Stimulated activated CD4-positive, alpha-beta T cell treated with anti-CD3 and anti-CD28 coated beads, TNF-alpha, amount 100 ng/mL, for 4 hours (primary cell): Measurements from ENCODE around the gene DNAJC6.
"Not testable (repeated sequence)": the region's sequence is repeated elsewhere in the genome, so short reads cannot be mapped to it uniquely, and the experiment has no call there.

Experiments used
- DNase-seq, 3 experiments: peaks; one replicate each; pipeline ENCODE4 v3.0.0-alpha.2; 2020; ENCODE audit warnings: low read depth in 3 of 3

The DNAJC6 gene

DNA sequence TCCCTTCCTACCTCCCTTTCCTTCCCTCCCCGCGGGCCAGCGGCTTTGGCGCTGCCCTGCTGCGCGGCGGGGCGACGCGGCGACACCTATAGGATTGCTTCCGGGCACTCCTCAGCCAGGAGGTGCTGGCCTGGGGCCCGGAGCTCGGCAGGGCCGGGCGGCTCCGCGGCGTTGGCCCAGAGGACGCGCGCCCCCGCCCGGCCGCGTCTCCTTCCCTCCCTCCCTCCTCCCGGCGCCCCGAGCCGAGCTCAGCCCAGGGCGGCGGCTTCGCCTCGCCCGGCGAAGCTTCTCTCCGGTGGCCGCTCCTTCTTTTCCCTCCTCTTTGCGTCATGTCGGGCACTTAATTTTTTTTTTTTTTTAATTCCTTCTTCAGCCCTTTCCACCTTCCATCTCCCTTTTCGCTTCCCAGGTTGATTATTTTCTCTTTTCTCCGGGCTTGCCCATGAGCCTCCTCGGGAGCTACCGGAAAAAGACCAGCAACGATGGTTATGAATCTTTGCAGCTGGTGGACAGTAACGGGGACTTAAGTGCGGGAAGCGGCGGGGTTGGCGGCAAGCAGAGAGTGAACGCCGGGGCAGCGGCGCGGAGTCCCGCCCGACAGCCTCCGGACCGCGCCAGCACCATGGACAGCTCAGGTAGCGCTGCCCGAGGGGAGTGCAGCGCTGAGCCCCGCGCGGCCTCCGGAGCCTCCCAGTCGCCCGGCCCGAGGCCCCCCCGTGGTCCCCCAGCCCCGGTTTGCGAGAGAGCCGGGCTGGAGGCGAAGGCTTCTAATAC is at the start of gene DNAJC6:
Gene DNAJC6, plus strand, starts transcription at position 240 of the 774 bp plus-strand sequence. Its CDS starts 203 bp downstream, at position 443.
- DNase-seq: peak in 2 of 3 experiments; percentile 13 to 31

DNA sequence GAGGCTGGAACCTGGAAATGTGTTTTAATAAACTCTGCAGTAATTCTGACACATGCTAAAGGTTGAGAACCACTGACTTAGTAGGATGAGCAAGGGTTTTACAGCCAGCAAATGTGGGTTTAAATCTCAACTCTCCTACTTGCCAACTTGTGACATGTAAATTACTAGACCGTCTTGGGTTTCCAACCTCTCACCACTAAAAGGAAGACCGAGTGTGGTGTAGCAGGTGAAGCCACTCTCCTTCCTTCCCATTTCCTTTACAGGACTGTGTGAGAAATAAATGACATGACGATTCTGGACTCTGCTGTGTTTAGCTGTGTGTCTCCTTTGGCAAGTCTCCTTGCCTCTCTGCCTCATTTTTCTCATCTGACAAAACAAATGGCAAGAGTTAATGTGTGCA is 49.5 kb upstream of the DNAJC6 start:
- no peak for DNase-seq

DNA sequence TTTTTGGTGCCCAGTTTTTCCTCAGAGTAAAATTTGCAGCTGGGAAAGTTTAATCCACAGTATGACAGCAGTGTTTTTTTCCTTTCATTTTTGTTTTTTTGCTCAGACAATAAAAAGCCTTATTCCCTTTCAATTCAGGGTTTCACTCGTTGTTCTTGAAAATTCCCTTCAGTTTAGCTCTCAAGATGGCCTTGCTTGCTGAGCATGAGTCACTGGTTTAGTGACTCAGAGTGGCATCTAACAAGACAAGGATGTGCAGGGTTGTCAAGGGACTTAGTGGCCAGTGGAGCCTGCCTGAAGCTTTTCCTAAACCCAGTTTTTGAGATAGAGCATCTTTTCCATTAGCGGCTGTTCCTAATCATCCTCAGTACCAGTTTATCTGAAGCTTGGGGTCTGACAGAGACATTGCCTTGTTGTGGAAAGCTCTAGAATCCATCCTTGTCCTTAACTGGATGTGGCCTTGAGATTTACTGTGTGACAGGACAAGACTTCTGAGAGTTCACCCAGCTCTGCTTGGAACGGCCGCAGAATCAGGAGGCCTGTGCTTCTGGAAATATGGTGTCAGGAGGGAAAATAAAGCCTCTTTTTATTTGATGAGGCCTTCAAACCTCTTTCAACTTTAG is 48.4 kb upstream of the DNAJC6 start:
- DNase-seq: no peak

DNA sequence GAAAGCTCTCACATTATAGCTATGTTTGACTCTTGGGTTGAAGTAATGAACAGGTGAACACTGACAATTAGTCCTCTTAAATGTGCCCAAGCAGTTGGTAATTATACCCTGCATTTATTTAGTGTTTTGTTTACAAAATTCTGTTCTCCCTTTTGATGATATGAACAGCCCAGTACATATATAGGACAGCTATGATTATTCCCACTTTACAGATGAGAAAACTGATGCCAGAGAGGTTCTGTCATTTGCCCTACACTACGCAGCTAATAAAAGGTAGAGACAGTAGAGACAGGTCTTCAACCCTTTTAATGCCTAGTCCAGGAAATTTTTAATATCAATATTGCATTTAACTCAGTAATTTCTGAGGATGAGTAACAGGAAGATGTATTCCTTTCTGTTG is 46.1 kb upstream of the DNAJC6 start:
- no peak for DNase-seq

DNA sequence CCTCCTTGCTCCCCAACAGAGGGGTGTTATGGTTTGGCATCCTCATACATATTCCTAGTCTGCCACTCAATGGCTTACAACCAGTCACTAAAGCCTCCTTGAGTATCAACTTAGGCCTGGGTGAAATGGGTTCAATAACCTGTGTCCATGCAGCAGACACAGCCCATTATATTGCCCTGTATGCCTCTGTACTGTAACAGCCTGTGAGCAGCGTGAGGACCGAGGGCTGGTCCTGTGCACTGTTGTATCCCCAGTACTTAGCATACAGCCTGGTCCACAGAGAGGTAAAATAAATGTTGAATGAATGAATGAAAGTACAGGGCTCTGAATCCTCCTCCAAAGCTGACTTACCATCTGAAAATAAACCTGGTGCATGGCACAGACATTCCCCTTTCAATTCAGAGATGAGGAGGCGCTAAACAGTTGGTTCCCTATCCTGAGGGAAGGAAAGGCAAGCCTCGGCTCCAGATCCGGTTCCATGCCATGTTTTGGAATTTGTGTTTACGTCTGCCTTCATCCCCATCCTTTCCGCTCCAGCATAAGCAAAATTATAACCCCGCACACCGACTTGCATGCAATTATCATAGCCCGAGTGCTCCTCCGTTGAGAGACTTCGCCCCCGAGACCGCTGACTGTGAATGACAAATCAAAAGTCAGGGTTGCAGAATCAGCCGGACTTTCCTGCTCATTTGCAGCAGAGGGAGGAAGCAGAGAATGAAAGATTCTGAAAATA is 45.0 kb upstream of the DNAJC6 start:
- DNase-seq: no peak

DNA sequence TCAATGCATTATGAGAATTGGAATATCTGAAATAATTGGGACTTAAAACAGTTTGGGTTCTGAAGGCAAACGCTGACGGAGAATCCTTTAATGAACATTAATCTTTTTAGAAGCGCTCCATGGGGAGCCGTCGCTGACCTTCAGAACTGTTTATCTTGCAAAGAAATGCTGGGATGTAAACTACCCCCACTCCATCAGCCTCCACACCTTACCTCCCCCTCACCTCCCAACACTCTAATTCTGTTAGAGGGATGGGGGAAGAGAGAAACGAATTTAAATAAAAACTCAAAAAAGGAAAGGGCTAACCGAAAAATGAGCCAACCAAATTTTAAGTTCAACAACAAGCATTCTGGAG is 44.1 kb upstream of the DNAJC6 start:
- DNase-seq: no peak

DNA sequence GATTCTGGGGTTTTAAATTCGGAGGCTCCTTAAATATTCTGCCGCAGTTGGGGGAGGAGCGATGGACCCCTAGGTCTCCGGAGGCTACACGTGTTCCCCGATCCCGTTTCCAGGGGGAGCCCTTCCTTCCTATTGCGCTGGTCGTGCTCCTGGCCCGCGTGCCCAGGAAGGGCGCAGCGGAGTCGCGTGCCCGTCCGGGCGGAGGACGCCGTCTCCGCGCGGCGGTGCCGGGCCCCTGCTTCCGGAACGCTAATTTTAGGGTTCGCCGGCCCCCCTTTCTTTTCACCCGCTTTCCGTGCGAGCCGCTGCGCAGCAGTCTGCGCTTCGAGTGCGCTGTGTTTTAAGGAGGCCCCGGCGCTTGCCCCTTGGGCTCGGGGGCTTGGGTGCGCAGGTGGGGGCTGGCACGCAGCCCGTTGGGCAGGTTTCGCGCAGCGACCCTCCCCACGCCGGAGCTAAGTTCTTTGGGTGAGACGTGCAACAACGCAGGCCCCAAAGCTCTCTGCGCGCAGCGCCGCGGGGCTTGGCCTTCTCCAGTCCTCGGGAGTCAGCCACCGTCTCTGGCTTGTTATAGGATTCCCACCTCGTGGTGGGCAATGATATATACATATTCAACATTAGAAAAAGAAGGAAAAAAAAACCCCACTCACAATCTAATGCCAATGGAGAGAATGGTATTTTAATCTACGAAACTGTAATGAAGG is 43.5 kb upstream of the DNAJC6 start:
- peak in 1 of 3 experiments; percentile 8 for DNase-seq

DNA sequence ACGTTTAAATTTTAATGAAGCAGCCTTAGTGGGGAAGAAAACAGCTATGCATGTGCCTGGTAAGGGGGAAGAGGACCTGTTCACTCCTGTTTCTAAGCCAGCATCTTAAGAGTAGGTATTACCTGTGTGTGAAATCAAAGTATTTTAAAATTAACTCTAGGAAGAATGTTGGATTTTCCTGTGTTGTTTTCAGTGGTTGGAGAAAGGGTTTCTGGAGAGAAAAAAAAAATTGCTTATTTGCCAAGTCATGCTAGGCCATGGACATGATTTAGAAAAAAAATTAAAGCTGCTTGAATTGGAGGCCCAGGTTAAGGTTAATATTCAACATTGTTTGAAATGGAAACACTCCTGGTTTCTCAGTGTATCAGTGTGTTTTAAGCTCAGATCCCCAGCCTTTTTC is 42.9 kb upstream of the DNAJC6 start:
- no peak for DNase-seq

DNA sequence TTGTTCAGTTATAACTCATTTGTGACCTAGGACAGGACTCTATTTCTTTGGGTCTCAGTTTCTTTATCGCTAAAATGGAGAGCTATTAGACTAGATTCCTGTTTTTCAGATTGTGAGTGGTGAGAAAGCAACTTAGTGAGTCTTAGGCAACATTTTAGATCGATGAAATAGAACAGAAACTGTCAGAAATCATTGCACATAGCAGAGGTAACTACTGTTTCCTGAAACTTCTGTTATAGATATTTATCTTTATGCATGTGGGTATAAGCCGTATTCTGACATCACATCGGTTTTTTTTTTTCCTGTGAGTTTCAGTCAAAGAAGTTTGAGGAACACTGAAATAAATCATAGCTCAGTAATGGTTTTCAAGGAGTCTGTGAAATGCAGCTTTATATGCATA is 42.1 kb upstream of the DNAJC6 start:
- no peak for DNase-seq

DNA sequence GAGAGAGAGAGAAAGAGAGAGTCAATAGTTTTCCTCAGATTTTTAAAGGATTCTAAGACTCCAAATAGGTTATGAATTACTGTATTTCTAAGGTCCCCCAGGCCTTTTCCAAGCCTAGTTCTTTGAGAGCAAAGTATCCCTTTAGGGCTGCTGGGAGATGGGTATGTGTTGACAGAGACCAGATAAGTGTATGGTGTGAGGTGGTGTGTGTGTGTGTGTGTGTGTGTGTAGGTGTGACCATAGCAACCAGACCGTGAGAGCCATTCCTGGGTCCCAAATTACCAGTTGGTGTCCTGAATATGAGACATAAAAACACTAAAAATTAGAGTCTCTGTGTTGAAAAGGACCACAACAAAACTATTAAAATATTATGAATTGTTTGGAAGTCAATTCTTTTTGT is 41.7 kb upstream of the DNAJC6 start:
- no peak for DNase-seq

DNA sequence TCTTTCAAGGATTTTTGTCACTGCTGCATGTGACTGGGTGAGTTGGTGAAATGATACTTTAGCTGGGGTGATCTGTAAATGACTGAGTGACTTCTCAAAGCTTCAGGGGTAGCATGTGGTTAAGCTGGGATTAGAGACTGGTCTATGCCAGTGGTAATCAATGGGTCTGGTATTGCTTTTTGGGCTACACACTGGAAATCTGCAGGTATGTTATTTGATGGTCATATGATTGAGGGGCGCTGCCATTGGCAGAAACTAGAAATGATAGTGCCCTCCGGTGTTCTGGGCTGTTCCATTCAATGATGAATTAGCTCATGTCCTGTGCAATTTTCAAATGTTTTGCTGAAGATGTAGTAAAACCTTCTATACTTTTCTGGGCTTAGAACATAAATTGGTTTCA is 39.7 kb upstream of the DNAJC6 start:
- DNase-seq: no peak

DNA sequence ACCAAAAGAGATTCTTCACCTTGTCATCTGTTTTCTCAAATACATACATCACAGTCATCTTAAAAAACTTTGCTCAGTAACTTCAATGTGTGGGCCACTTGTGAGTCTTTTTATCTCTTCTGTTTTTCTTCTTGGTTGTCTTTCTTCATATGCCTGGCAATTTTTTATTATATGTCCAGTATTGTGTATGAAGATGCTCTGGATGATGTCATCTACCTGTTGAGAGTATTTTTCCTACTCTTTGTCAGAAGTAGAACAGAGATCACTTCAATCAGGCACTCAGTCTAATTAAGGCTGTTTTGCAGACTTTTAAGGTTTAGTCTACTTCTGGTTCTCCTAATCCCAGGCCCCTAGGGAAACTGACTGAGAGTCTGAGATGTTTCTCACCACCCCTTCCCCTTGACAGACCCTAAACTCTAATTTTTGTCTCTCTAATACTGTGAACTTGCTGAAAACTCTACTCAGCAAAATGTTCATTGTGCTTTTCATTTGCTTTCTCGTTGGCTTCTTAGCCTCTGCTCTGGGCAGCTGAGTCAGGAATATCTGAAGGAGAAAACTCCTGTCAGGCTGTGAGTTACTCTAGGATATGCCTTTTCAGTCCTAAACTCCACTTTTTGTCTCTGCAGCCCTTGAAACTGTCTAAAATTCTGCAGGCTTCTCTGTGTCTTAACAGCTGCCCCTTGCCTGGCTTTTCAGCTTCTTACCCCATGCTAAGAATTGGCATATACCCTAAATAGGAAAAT is 33.0 kb upstream of the DNAJC6 start:
- no peak for DNase-seq

DNA sequence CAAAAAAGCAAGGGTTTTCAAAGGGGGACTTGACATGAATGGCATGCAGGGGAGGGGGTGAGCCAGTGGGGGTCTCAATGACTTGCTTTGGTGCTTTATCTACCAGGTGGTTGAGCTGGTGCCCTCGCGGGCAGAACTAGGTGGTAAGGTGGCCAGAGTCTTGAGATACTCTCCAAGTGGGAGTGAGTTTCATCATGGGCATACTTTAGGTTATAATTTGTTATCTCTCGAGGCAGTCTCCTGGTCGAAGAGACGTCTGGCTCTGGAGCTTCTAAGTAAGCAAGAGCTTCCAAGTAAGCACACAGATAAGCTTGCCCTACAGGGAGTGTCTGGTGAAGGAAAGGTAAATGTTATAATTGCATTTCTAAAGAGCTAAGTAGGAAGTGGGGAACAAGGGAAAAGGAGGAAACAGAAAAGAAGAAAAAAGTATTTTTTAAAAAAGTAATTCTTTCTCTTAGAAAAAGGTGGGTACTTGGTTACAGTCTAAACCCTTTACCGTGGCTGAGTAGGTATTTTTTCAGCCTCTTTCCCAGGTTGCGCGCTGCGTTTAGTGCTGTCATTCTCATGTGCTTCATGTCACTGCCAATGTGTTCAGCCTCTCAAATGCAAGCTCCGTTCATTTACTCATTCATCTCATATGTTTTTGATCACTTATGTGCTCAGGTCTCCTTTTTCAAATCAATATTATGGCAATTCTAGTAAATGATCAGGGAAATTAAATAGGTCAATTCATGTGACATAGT is 31.6 kb upstream of the DNAJC6 start:
- DNase-seq: no peak

DNA sequence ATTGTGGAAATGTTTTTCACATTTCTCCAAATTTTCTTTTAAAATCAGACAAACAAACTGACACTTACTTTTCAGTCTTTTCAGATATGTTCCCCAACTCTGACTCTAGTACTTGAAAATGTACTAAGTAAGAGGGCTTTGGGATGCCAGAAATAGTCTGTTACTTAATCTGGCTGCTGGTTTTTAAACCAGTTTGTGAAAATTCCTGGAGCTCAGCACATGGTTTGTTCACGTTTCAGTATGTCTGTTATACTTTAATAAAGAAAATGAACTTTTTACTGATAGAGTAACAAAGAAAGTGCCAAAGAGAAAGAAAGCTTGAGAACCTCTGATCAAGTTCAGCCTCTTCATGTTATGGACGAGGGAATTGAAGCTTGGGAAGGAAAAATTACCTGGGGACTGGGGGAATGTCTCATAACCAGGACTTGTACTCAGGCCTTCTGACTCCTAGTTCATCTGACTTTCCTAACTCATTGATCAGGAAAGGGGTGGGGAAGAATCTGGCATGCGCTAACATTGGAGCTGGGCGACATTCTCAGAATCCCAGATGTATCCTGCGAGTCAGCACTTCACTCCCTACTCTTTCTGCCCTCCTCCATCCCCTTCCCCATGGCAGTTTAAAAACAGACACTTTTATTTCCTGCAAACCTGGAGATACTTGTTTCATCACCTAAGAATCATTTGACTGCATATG is 30.8 kb upstream of the DNAJC6 start:
- DNase-seq: no peak

DNA sequence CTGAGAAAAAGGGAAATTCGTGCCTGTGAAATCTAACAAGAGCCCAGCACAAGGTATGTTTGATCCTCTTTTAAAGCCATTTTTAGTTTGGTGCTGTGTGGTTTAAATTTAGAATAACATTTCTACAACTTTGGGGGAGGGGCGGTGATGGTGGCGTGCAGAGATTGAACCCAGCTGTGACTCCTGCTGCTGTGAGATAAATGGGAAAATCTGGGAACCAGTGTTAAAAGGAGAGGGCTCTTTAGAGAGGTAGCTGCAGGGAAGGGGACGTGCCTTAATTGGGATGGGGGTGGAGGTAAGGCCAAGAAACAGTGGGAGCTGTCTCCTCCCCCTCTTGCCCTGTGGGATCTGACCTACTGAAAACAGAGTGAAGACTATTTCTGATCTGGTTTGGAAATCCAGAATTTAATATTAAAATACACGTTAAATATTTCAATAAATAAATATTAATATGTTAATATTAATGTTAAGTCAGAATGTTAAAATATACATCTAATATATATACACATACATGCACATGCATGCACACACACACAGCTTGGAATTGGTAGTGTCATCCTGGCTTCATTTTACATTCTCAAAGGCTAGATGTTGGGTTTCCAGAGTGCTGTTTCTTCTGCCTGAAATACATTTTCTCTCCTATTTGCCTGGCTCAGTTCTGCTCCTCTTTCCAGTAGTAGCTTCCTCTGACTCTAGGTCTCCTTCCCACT is 30.1 kb upstream of the DNAJC6 start:
- no peak for DNase-seq

DNA sequence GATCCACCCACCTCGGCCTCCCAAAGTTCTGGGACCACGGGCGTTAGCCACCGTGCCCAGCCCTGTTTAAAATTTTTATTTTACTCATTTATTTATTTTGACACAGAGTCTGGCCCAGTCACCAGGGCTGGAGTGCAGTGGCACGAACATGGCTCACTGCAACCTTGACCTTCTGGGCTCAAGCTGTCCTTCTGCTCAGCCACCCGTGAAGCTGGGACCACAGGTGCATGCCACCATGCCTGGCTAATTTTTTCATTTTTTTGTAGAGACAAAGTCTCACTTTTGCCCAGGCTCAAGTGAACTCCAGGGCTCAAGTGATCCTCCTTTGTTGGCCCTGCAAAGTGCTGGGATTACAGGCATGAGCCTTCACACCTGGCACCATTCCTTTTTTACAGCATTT is 27.5 kb upstream of the DNAJC6 start:
- DNase-seq: no peak

DNA sequence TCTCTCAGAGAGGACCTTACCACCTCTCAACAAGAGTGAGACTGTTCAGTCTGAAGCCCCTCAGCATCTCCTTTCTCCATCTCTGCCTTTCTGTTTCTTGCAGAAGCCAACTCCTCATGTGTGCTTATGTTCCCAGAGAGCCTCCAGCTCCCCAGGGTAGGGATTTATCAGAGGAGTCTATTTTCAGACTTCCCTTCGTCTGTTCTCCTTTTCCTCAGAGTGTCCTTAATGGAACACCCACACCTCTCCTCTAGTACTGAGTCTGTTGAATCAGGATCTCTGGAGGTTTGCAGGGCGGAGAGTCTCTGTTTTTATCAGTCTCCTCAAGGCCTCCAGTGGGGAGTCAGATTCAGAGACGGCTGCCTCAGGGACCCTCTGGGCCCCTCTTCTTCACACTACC is 25.1 kb upstream of the DNAJC6 start:
- DNase-seq: no peak

DNA sequence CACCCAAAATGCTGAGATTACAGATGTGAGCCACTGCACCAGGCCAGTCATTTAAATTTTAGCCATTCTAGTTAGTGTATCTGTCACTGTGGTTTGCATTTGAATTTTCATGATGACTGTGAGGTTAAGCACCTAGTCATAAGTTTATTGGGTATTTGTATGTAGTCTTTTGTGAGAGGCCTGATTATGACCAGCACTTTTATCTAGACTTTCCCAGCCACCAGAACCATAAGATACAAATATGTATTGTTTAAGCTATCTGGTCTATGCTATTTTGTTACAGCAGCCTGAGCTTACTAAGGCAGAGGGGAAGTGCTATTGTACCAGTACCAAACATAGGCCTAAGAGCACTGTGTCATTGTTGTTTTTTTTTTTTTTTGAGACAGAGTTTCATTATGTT is 19.9 kb upstream of the DNAJC6 start:
- DNase-seq: no peak

DNA sequence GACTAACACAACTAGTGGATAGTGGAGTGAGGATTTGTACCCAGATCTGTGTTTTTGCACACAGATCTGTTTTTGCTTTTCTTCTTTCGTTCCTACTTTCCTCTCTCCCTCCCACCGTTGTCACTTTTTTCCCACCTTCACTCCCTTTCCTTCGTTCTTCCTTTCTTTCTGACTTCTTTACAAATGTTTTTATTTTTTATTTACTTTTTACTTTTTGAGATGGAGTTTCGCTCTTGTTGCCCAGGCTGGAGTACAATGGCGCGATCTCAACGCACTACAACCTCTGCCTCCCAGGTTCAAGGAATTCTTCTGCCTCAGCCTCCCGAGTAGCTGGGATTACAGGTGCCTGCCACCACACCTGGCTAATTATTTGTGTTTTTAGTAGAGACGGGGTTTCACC is 17.5 kb upstream of the DNAJC6 start:
- not testable (repeated sequence) for DNase-seq
